Muscle of back (tissue), 11 donors: Measurements from ENCODE around the gene EXOC4. TPM values are rescaled to one million over a fixed set of nuclear protein-coding genes. Genes with fewer than 3 reads are reported as not detected.
"Not testable (repeated sequence)": the region's sequence is repeated elsewhere in the genome, so short reads cannot be mapped to it uniquely, and the experiment has no call there.

Source experiments
- DNase-seq, 3 donors: peaks; one replicate each; pipeline versions ENCODE4 v3.0.0 to v3.0.0-alpha.2; 2013
- polyA plus RNA-seq, 10 donors: library from polyadenylated mRNA; unstranded; fragments of 120-200 nt; gene quantifications; one replicate each; pipeline ENCODE4 v1.2.1, GENCODE V29; 2013; ENCODE audit not compliant: insufficient read length in 10 of 10

The EXOC4 gene
- polyA plus RNA-seq, 10 donors = 42.2 to 74.5 (median 57.6) TPM

- no peak for DNase-seq
Observed at GRCh38 chr7:133274265-133274664, 21.4 kb downstream of the EXOC4 start.

GRCh38 chr7:133275008-133275407 is 22.1 kb downstream of the EXOC4 start:
- DNase-seq = no peak

- DNase-seq = no peak
Observed at GRCh38 chr7:133275446-133276095, 22.7 kb downstream of the EXOC4 start.

GRCh38 chr7:133278975-133279374 is 26.1 kb downstream of the EXOC4 start:
- not testable (repeated sequence) for DNase-seq

GRCh38 chr7:133282094-133282493 is 29.2 kb downstream of the EXOC4 start:
- DNase-seq = no peak

GRCh38 chr7:133284092-133284491 is 31.2 kb downstream of the EXOC4 start:
- DNase-seq = no peak

GRCh38 chr7:133288970-133289369 is 36.1 kb downstream of the EXOC4 start:
- DNase-seq = no peak

GRCh38 chr7:133290041-133290440 is 37.2 kb downstream of the EXOC4 start:
- DNase-seq = no peak

GRCh38 chr7:133290676-133291333 is 37.9 kb downstream of the EXOC4 start:
- no peak for DNase-seq

- DNase-seq = no peak
Observed at GRCh38 chr7:133292631-133293030, 39.8 kb downstream of the EXOC4 start.

- no peak for DNase-seq
Observed at GRCh38 chr7:133293384-133294160, 40.7 kb downstream of the EXOC4 start.

GRCh38 chr7:133294234-133294633 is 41.4 kb downstream of the EXOC4 start:
- DNase-seq = no peak

- DNase-seq = no peak
Observed at GRCh38 chr7:133295484-133295883, 42.6 kb downstream of the EXOC4 start.

- no peak for DNase-seq
Observed at GRCh38 chr7:133297093-133297492, 44.2 kb downstream of the EXOC4 start.

- no peak for DNase-seq
Observed at GRCh38 chr7:133298080-133298479, 45.2 kb downstream of the EXOC4 start.

GRCh38 chr7:133299676-133300075 is 46.8 kb downstream of the EXOC4 start:
- no peak for DNase-seq

- no peak for DNase-seq
Observed at GRCh38 chr7:133300088-133300487, 47.2 kb downstream of the EXOC4 start.

GRCh38 chr7:133300811-133301210 is 47.9 kb downstream of the EXOC4 start:
- DNase-seq = no peak

GRCh38 chr7:133301444-133301843 is 48.6 kb downstream of the EXOC4 start:
- peak in 2 of 3 donors; percentile 6 to 29 for DNase-seq

- DNase-seq = no peak
Observed at GRCh38 chr7:133303372-133303771, 50.5 kb downstream of the EXOC4 start.

- no peak for DNase-seq
Observed at GRCh38 chr7:133303931-133304330, 51.1 kb downstream of the EXOC4 start.

- DNase-seq = no peak
Observed at GRCh38 chr7:133309333-133309732, 56.5 kb downstream of the EXOC4 start.
